HG03066 (cell line): ENCODE results near the gene LRRC70.
"Not testable (repeated sequence)": the region's sequence is repeated elsewhere in the genome, so short reads cannot be mapped to it uniquely, and the experiment has no call there.

ENCODE experiments used
- ATAC-seq: cut with Tn5 transposase; IDR thresholded peaks from one replicate; pipeline ENCODE4 v1.9.1; 2021; ENCODE audit warnings: low read depth; ENCODE audit not compliant: unreplicated experiment

Gene LRRC70

GRCh38 chr5:62578540-62578939 lies at the start of gene LRRC70:
Gene LRRC70 (plus strand): TSS chr5:62578819. CDS start chr5:62579439, 620 bp downstream.
- ATAC-seq, result peak; percentile 78

- no peak for ATAC-seq
Measured at GRCh38 chr5:62533597-62533996, 45.0 kb upstream of the LRRC70 start.

GRCh38 chr5:62534461-62535236 lies 44.0 kb upstream of the LRRC70 start:
- no peak for ATAC-seq

- no peak for ATAC-seq
Measured at GRCh38 chr5:62536232-62536631, 42.4 kb upstream of the LRRC70 start.

- no peak for ATAC-seq
Measured at GRCh38 chr5:62536783-62537182, 41.8 kb upstream of the LRRC70 start.

GRCh38 chr5:62538017-62538942 lies 40.3 kb upstream of the LRRC70 start:
- no peak for ATAC-seq

GRCh38 chr5:62542720-62543119 lies 35.9 kb upstream of the LRRC70 start:
- no peak for ATAC-seq

- ATAC-seq, result no peak
Measured at GRCh38 chr5:62547945-62548630, 30.5 kb upstream of the LRRC70 start.

- ATAC-seq, result no peak
Measured at GRCh38 chr5:62550103-62550502, 28.5 kb upstream of the LRRC70 start.

- no peak for ATAC-seq
Measured at GRCh38 chr5:62555930-62556329, 22.7 kb upstream of the LRRC70 start.

- no peak for ATAC-seq
Measured at GRCh38 chr5:62558941-62559340, 19.7 kb upstream of the LRRC70 start.

- no peak for ATAC-seq
Measured at GRCh38 chr5:62560786-62561185, 17.8 kb upstream of the LRRC70 start.

- ATAC-seq, result no peak
Measured at GRCh38 chr5:62561896-62562295, 16.7 kb upstream of the LRRC70 start.

GRCh38 chr5:62562867-62563266 lies 15.8 kb upstream of the LRRC70 start:
- no peak for ATAC-seq

GRCh38 chr5:62564101-62564500 lies 14.5 kb upstream of the LRRC70 start:
- no peak for ATAC-seq

- not testable (repeated sequence) for ATAC-seq
Measured at GRCh38 chr5:62565740-62566139, 12.9 kb upstream of the LRRC70 start.

GRCh38 chr5:62568143-62568542 lies 10.5 kb upstream of the LRRC70 start:
- no peak for ATAC-seq

GRCh38 chr5:62568800-62569432 lies 9.7 kb upstream of the LRRC70 start:
- no peak for ATAC-seq

GRCh38 chr5:62569470-62569869 lies 9.1 kb upstream of the LRRC70 start:
- ATAC-seq, result no peak

GRCh38 chr5:62572918-62573514 lies 5.6 kb upstream of the LRRC70 start:
- no peak for ATAC-seq
